ENCODE data around the gene C5AR2.

DNA sequence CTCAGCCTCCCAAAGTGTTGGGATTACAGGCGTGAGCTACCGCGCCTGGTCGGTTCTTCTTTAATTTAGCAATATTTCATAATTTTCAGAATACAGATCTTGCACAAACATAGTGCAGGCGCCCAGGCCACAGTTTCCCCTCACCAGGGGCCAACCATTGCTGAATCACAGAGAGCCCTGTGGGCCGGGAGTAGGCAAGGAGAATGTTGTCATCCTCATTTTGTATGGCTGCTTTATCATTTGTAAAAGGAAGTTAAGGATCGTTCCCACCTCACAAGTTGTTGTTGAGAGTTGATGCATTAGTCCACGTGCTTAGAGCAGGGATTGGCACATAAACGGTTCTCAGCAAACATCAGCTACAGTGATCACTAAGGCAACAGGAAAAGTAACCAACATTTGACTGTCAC is 57.2 kb downstream of the C5AR2 start:
- TF ChIP-seq, protein P1, sequence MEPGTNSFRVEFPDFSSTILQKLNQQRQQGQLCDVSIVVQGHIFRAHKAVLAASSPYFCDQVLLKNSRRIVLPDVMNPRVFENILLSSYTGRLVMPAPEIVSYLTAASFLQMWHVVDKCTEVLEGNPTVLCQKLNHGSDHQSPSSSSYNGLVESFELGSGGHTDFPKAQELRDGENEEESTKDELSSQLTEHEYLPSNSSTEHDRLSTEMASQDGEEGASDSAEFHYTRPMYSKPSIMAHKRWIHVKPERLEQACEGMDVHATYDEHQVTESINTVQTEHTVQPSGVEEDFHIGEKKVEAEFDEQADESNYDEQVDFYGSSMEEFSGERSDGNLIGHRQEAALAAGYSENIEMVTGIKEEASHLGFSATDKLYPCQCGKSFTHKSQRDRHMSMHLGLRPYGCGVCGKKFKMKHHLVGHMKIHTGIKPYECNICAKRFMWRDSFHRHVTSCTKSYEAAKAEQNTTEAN (CRISPR knock-in tag; IDR thresholded peaks at IDR 0.05), result no peak
- no peak for TF ChIP-seq SP1 (CRISPR knock-in tag; conservative IDR thresholded peaks at IDR 0.05)

Data from WTC11 (cell line).